Uterus (tissue), 2 donors: ENCODE results near the gene SYS1.

Source experiments
- CTCF ChIP-seq, 4 experiments: fragments of 200-600 bp in 2 of 4; fragments of 450-650 bp in 2 of 4; sonication (generic) in 2 of 4; IDR thresholded peaks; one replicate each; pipeline ENCODE4 v1.5.1; 2016 to 2019; ENCODE audit warnings: antibody characterized with exemption in 4 of 4, mild to moderate bottlenecking in 2 of 4, moderate library complexity in 1 of 4
- POLR2A ChIP-seq, 2 donors: fragments of 450-650 bp; IDR thresholded peaks; one replicate each; pipeline ENCODE4 v1.6.1; 2016; ENCODE audit warnings: antibody characterized with exemption in 2 of 2, mild to moderate bottlenecking in 1 of 2, moderate library complexity in 1 of 2

GRCh38 chr20:45362804-45363610 is at the start of gene SYS1:
- TF ChIP-seq CTCF (IDR thresholded peaks at IDR 0.05) (peak; percentile 91 to 97 (median 96)), POLR2A (IDR thresholded peaks at IDR 0.05) (peak; percentile 68 to 93)
